Right lobe of liver (tissue), 4 donors: ENCODE data around the gene MFN2.

Experiments
- CTCF ChIP-seq, 4 donors: fragments of 200-600 bp in 3 of 4; fragments of 450-650 bp in 1 of 4; IDR thresholded peaks; one replicate each; pipeline versions ENCODE4 v1.5.1 to v1.8.0; 2016 to 2022; ENCODE audit warnings: antibody characterized with exemption in 4 of 4, mild to moderate bottlenecking in 2 of 4
- POLR2A ChIP-seq: fragments of 450-650 bp; IDR thresholded peaks from one replicate; pipeline ENCODE4 v1.6.1; 2017; ENCODE audit warnings: antibody characterized with exemption, mild to moderate bottlenecking
- donor health status: DM: no; HTN: no; CAD: no.
- donor health status: DM: no; HTN: no; CAD: no.
- donor health status: DM: no; HTN: yes; CAD: no.

GRCh38 chr1:12047120-12047876, 67.1 kb downstream of the MFN2 start:
- no peak for TF ChIP-seq CTCF (IDR thresholded peaks at IDR 0.05)
- TF ChIP-seq POLR2A = no peak
